NT2/D1 (cell line): ENCODE measurements around the gene CTSO.

Experiments used
- YY1 ChIP-seq: IDR thresholded peaks from 2 replicates; pipeline ENCODE4 v1.6.1; 2011; ENCODE audit not compliant: insufficient read length, insufficient read depth
- ZNF274 ChIP-seq: IDR thresholded peaks from 2 replicates; pipeline ENCODE4 v1.6.1; 2011; ENCODE audit warnings: mild to moderate bottlenecking, low read depth, low read length

- TF ChIP-seq ZNF274, result no peak
- no peak for TF ChIP-seq YY1
Measured at GRCh38 chr4:155879767-155880166, 73.9 kb downstream of the CTSO start.
